IMR-90 (cell line): ENCODE data around the gene DLL1. TPM values are rescaled to one million over a fixed set of nuclear protein-coding genes. Genes with fewer than 3 reads are reported as not detected.

Experiments used
- ATAC-seq: fragments of 200-7000 bp; cut with Tn5 transposase; 2 replicates; pipeline ENCODE4 v1.9.1; 2020; ENCODE audit warnings: low read depth, mild to moderate bottlenecking, moderate library complexity
- BruUV-seq: library from RNA; stranded (reverse); fragments of 400-500 nt; replicated peaks from 2 replicates; lab custom pipeline; 2021; lab: Mats Ljungman, UMichigan
- CTCF ChIA-PET: fragments of 300-600 bp; formaldehyde crosslinking; extraction: SDS; loops from one replicate; lab custom pipeline; 2021; ENCODE audit warnings: antibody characterized with exemption; lab: Yijun Ruan, JAX
- POLR2A ChIA-PET: fragments of 300-600 bp; sonication (Branson Sonifier 250); formaldehyde crosslinking; loops from one replicate; lab custom pipeline; 2022; ENCODE audit warnings: antibody characterized with exemption; ENCODE audit not compliant: unreplicated experiment; lab: Charles Lee
- DNase-seq: peaks from one replicate; pipeline ENCODE4 v3.0.0; 2013
- H2AFZ ChIP-seq: replicated peaks from 2 replicates; pipeline ENCODE3; 2013; ENCODE audit warnings: low read length, mild to moderate bottlenecking; ENCODE audit not compliant: poor library complexity
- H2AK5ac ChIP-seq: 2 replicates; pipeline ENCODE4 v1.6.1; 2013; ENCODE audit warnings: low read depth, low read length, inconsistent platforms
- H2AK9ac ChIP-seq: replicated peaks from 2 replicates; pipeline ENCODE3; 2013; ENCODE audit warnings: mild to moderate bottlenecking, low read depth, low read length, moderate library complexity; ENCODE audit not compliant: poor library complexity
- H2BK120ac ChIP-seq: 2 replicates; pipeline ENCODE4 v1.6.1; 2013; ENCODE audit warnings: low read depth, low read length, inconsistent platforms
- H2BK15ac ChIP-seq: 3 replicates; pipeline ENCODE4 v1.6.1; 2013; ENCODE audit warnings: low read depth, low read length, inconsistent platforms
- H2BK20ac ChIP-seq: 2 replicates; pipeline ENCODE4 v1.6.1; 2013; ENCODE audit warnings: low read depth, mild to moderate bottlenecking, inconsistent platforms, low read length, moderate library complexity
- H2BK5ac ChIP-seq: 2 replicates; pipeline ENCODE4 v1.6.1; 2013; ENCODE audit warnings: mild to moderate bottlenecking, low read depth, low read length, inconsistent platforms; ENCODE audit not compliant: poor library complexity, severe bottlenecking
- H3K14ac ChIP-seq: replicated peaks from 2 replicates; pipeline ENCODE4 v1.6.1; 2013; ENCODE audit warnings: low read depth, low read length, inconsistent platforms
- H3K18ac ChIP-seq: 2 replicates; pipeline ENCODE4 v1.6.1; 2013; ENCODE audit warnings: low read depth, low read length, control low read depth
- H3K23ac ChIP-seq: 2 replicates; pipeline ENCODE4 v1.6.1; 2013; ENCODE audit warnings: low read depth, low read length, inconsistent platforms
- H3K27ac ChIP-seq: 2 replicates; pipeline ENCODE4 v1.5.1; 2013; ENCODE audit warnings: mild to moderate bottlenecking, control low read depth, low read length; ENCODE audit not compliant: insufficient read depth
- H3K27me3 ChIP-seq: 2 replicates; pipeline ENCODE4 v1.6.1; 2013; ENCODE audit warnings: low read length; ENCODE audit not compliant: control insufficient read depth, insufficient read depth
- H3K36me3 ChIP-seq: 2 replicates; pipeline ENCODE4 v1.6.1; 2013; ENCODE audit warnings: low read length, mixed read lengths; ENCODE audit not compliant: control insufficient read depth, insufficient read depth
- H3K4ac ChIP-seq: 2 replicates; pipeline ENCODE4 v1.6.1; 2013; ENCODE audit warnings: low read depth, low read length, inconsistent platforms
- H3K4me1 ChIP-seq: 2 replicates; pipeline ENCODE4 v1.6.1; 2013; ENCODE audit warnings: low read length, mixed read lengths; ENCODE audit not compliant: control insufficient read depth, insufficient read depth
- H3K4me2 ChIP-seq: 2 replicates; pipeline ENCODE4 v1.6.1; 2013; ENCODE audit warnings: low read depth, mild to moderate bottlenecking, control low read depth, low read length, moderate library complexity
- H3K4me3 ChIP-seq: 2 replicates; pipeline ENCODE4 v1.5.1; 2013; ENCODE audit warnings: low read depth, mild to moderate bottlenecking, control low read depth, low read length, moderate library complexity; ENCODE audit not compliant: insufficient read depth
- H3K56ac ChIP-seq: 2 replicates; pipeline ENCODE4 v1.6.1; 2013; ENCODE audit warnings: low read length, inconsistent platforms; ENCODE audit not compliant: insufficient read depth; ENCODE audit errors: extremely low read depth
- H3K79me1 ChIP-seq, 2 experiments: 2 replicates each; pipeline ENCODE4 v1.6.1; 2013; ENCODE audit warnings: low read length in 2 of 2, inconsistent platforms in 1 of 2, low read depth in 1 of 2
- H3K9ac ChIP-seq: 2 replicates; pipeline ENCODE4 v1.6.1; 2013; ENCODE audit warnings: low read depth, low read length, control low read depth
- H3K9me1 ChIP-seq: 2 replicates; pipeline ENCODE4 v1.6.1; 2013; ENCODE audit warnings: low read length, inconsistent platforms; ENCODE audit not compliant: insufficient read depth
- H3K9me3 ChIP-seq: 2 replicates; pipeline ENCODE4 v1.6.1; 2013; ENCODE audit warnings: low read length; ENCODE audit not compliant: control insufficient read depth, insufficient read depth
- H4K20me1 ChIP-seq: 2 replicates; pipeline ENCODE4 v1.6.1; 2013; ENCODE audit warnings: low read length, inconsistent platforms; ENCODE audit not compliant: insufficient read depth
- H4K5ac ChIP-seq: 2 replicates; pipeline ENCODE4 v1.6.1; 2013; ENCODE audit warnings: mild to moderate bottlenecking, low read depth, low read length, control low read depth
- H4K8ac ChIP-seq, 2 experiments: 2 replicates each; pipeline ENCODE4 v1.6.1; 2013; ENCODE audit warnings: low read depth in 2 of 2, low read length in 2 of 2, control low read depth in 1 of 2, inconsistent platforms in 1 of 2
- H4K91ac ChIP-seq: 2 replicates; pipeline ENCODE4 v1.6.1; 2013; ENCODE audit warnings: low read depth, low read length, inconsistent platforms; ENCODE audit not compliant: insufficient read depth
- CEBPB ChIP-seq: IDR thresholded peaks from 2 replicates; pipeline ENCODE4 v1.6.1; 2012; ENCODE audit warnings: low read depth, low read length, improper control_type of control experiment
- POLR2A ChIP-seq: IDR thresholded peaks from 2 replicates; pipeline ENCODE4 v1.6.1; 2012; ENCODE audit warnings: mild to moderate bottlenecking, low read depth, low read length
- RAD21 ChIP-seq: IDR thresholded peaks from 2 replicates; pipeline ENCODE4 v1.6.1; 2012; ENCODE audit warnings: low read length, improper control_type of control experiment
- USF2 ChIP-seq: fragments of 150-350 bp; IDR thresholded peaks from 2 replicates; pipeline ENCODE4 v1.6.1; 2017; ENCODE audit warnings: mild to moderate bottlenecking, antibody characterized with exemption, low read length, low read depth
- WGBS, 2 experiments: methylation state at CpG; one replicate each; pipeline versions ENCODE4 v1.1.5 to v1.1.7; 2013; ENCODE audit warnings: missing lambda C conversion rate in 2 of 2; ENCODE audit not compliant: insufficient read length in 1 of 2; ENCODE audit errors: extremely low coverage in 2 of 2; 5-methylcytosine and 5-hydroxymethylcytosine counted together
- dilution Hi-C: fragments of 300-500 bp; cut with HindIII; formaldehyde crosslinking; loops from one replicate; pipeline ENCODE4 v1.14.3; 2018; ENCODE audit warnings: low sequenced_read_pairs; ENCODE audit not compliant: unreplicated experiment
- in situ Hi-C: fragments of 300-500 bp; cut with MboI; formaldehyde crosslinking; loops from 3 replicates; pipeline ENCODE4 v1.14.3; 2019; ENCODE audit warnings: low sequenced_read_pairs, inconsistent platforms, mixed read lengths
- intact Hi-C: fragments of 100-400 bp; cut with micrococcal nuclease; formaldehyde crosslinking; loops from 2 replicates; pipeline ENCODE4 v1.10.0; 2022
- microRNA-seq, 2 experiments: library from miRNA; stranded (forward) in 1 of 2; unstranded in 1 of 2; fragments of 10-50 nt in 1 of 2; fragments of <30 nt in 1 of 2; gene quantifications in 1 of 2; microRNA quantifications in 1 of 2; one replicate each; pipeline versions ENCODE3 to v1.1.0; 2013 to 2020; ENCODE audit not compliant: insufficient read depth in 1 of 2, insufficient read length in 1 of 2, unreplicated experiment in 1 of 2
- polyA plus RNA-seq, 3 experiments: library from polyadenylated mRNA; depleted of rRNA; stranded (reverse); fragments of >200 nt; gene quantifications; 2 replicates each; pipeline ENCODE4 v1.2.3, GENCODE V29; 2012; ENCODE audit warnings: low replicate concordance in 1 of 3
- small RNA-seq, 5 experiments: library from RNA; depleted of rRNA; stranded (forward); fragments of <200 nt; gene quantifications; one replicate each; pipeline ENCODE3, GENCODE V24; 2012
- total RNA-seq: library from RNA; depleted of rRNA; stranded (reverse); fragments of >200 nt; gene quantifications from 2 replicates; pipeline ENCODE4 v1.2.3, GENCODE V29; 2012; rRNA removed
- TF ChIP-seq, protein P1 (sequence below): fragments of 150-350 bp; IDR thresholded peaks from 2 replicates; pipeline ENCODE4 v1.6.1; 2016; ENCODE audit warnings: low read depth, mild to moderate bottlenecking, low read length, moderate library complexity, borderline replicate concordance

DLL1 gene
- total and polyA plus RNA-seq, 2 of the 4 experiments (the other 2 are of a cell fraction) = under 0.01 to 0.31 TPM

DNA sequence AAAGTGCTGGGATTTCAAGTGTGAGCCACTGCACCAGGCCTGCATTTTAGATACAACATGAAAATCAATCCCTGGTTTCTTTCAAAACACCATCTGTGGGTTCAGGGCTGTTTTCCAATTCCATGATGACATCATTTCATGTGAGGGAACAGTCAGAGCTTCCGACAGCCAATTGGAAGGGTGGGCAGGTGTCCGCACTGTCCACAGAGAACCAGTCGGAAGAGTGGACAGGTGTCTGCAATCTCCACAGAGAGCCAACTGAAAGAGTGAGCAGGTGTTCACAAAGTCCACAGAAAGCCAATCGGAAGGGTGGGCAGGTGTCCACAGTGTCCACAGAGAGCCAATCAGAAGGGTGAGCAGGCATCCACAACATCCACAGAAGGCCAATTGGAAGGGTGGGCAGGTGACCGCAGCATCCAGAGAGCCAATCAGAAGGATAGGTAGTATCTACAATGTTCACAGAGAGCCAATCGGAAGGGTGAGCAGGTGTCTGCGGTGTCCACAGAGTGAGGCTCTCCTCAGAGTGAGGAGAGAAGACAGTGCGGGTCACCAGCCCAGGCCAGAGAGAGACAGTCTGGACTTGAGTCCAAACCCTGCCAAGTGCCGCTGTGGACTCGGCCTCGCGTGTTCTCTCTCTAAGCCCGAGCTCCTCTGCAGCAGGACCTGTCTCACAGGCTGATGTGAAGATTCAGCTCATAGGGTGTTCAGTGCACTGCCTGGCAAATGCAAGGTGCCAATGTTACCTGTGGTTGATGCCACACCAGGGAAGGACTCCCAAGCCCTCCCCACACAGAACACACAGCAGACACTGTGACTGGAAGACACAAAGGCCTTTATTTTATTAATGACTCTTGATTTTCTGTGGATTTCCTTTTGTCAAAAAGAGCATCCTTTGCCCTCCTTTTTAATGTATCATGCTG is 57.3 kb downstream of the DLL1 start:
- Histone ChIP-seq H3K4ac (no peak overlapping the region), H3K56ac (no peak overlapping the region), H2BK5ac (no peak overlapping the region), H3K27ac (no peak overlapping the region), H3K4me1 (peaks cover 12% of the 10 kb centered on the region; the same call in 1 of the 2 replicates), H3K4me2 (no peak overlapping the region), H2BK20ac (no peak overlapping the region), H2AK5ac (no peak overlapping the region), H3K36me3 (no peaks in the 10 kb centered on the region), H4K8ac (no peak overlapping the region), H3K18ac (no peak overlapping the region), H3K9ac (no peak overlapping the region), H3K4me3 (no peak overlapping the region), H3K9me3 (no peaks in the 10 kb centered on the region), H2BK15ac (no peak overlapping the region), H3K9me1 (no peaks in the 10 kb centered on the region), H4K91ac (no peak overlapping the region), H2AK9ac (no peak overlapping the region), H3K23ac (no peak overlapping the region), H3K27me3 (no peaks in the 10 kb centered on the region; the same call in 1 of the 2 replicates), H4K5ac (no peak overlapping the region), H3K79me1 (no peaks in the 10 kb centered on the region), H2BK120ac (no peak overlapping the region), H3K14ac (no peak overlapping the region), H4K20me1 (no peaks in the 10 kb centered on the region; the same call in 1 of the 2 replicates), H2AFZ (no peak overlapping the region)
- in situ Hi-C loops (no loop called here), dilution Hi-C loops (no loop called here), intact Hi-C loops (no loop called here)
- no peak for TF ChIP-seq RAD21
- no peak for TF ChIP-seq POLR2A
- TF ChIP-seq CEBPB = no peak
- TF ChIP-seq, protein P1, sequence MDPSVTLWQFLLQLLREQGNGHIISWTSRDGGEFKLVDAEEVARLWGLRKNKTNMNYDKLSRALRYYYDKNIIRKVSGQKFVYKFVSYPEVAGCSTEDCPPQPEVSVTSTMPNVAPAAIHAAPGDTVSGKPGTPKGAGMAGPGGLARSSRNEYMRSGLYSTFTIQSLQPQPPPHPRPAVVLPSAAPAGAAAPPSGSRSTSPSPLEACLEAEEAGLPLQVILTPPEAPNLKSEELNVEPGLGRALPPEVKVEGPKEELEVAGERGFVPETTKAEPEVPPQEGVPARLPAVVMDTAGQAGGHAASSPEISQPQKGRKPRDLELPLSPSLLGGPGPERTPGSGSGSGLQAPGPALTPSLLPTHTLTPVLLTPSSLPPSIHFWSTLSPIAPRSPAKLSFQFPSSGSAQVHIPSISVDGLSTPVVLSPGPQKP = no peak
- TF ChIP-seq USF2 = no peak
- 93% methylated on average over 12 of the region's 13 CpGs; no CpG with 5 or more reads in 1 of the 2 experiments for WGBS, 2 experiments
- no peak for ATAC-seq
- POLR2A ChIA-PET = no interaction called here
- CTCF ChIA-PET = no interaction called here
- no TSS peak for BruUV-seq
- no peak for DNase-seq

Small RNA genes lying within 50 kb of the gene (microRNA-seq; reads per million reads assigned to microRNA genes)
- gene MIR4644 = 0 reads per million in 2 experiments

Small RNA genes lying within 50 kb of the gene (small RNA-seq; reads per million reads assigned to genes)
- gene MIR4644 = 0 reads per million in 5 experiments

Other genes starting within 250 kb of the DLL1 start
- 20.8 and 28.0 TPM in 2 replicates for gene FAM120B, start 15.7 kb upstream of the DLL1 start, total RNA-seq
- 12.6 and 15.3 TPM in 2 replicates for gene FAM120B, start 15.7 kb upstream of the DLL1 start, polyA plus RNA-seq (2012; rRNA removed)